HEK293 (cell line): ENCODE data around the gene PROK2.

ENCODE experiments used
- CTCF ChIA-PET: fragments of 350-600 bp; formaldehyde crosslinking; extraction: SDS; loops from one replicate; lab custom pipeline; 2021; ENCODE audit warnings: antibody characterized with exemption; lab: Yijun Ruan, JAX
- POLR2A ChIA-PET: fragments of 300-600 bp; formaldehyde crosslinking; extraction: SDS; loops from one replicate; lab custom pipeline; 2020; ENCODE audit warnings: antibody characterized with exemption, inconsistent platforms; lab: Yijun Ruan, JAX
- H3K27ac ChIP-seq: fragments of 200-500 bp; sonication (Bioruptor generic); 2 replicates; pipeline ENCODE4 v1.5.1; 2014; ENCODE audit warnings: low read depth, low read length, control low read depth, inconsistent platforms; ENCODE audit errors: extremely low read depth
- H3K36me3 ChIP-seq, 2 experiments: fragments of 200-500 bp in 1 of 2; sonication (Bioruptor generic) in 1 of 2; 1 replicate in 1 of 2; 2 replicates in 1 of 2; pipeline ENCODE4 v1.5.1; 2014 to 2017; ENCODE audit warnings: inconsistent platforms in 2 of 2, low read length in 2 of 2; ENCODE audit not compliant: control insufficient read depth in 2 of 2, insufficient read depth in 1 of 2
- H3K4me1 ChIP-seq: fragments of 200-500 bp; sonication (Bioruptor generic); 2 replicates; pipeline ENCODE4 v1.5.1; 2014; ENCODE audit warnings: mild to moderate bottlenecking, low read length, inconsistent platforms; ENCODE audit not compliant: control insufficient read depth, insufficient read depth
- H3K4me3 ChIP-seq: 2 replicates; pipeline ENCODE4 v1.5.1; 2011; ENCODE audit warnings: low read depth, mild to moderate bottlenecking, control low read depth, low read length, moderate library complexity
- H3K9me3 ChIP-seq: fragments of 200-500 bp; sonication (Bioruptor generic); 2 replicates; pipeline ENCODE4 v1.5.1; 2014; ENCODE audit warnings: low read depth, low read length, inconsistent platforms; ENCODE audit not compliant: control insufficient read depth, insufficient read depth
- EGR2 ChIP-seq: fragments of 450-650 bp; formaldehyde crosslinking; IDR thresholded peaks from 2 replicates; pipeline ENCODE4 v1.5.1; 2016; ENCODE audit warnings: low read depth, missing biosample characterization, missing genetic modification characterization
- GLIS2 ChIP-seq: fragments of 450-650 bp; formaldehyde crosslinking; IDR thresholded peaks from 2 replicates; pipeline ENCODE4 v1.5.1; 2016; ENCODE audit warnings: missing biosample characterization, missing genetic modification characterization
- KLF9 ChIP-seq: fragments of 450-650 bp; formaldehyde crosslinking; IDR thresholded peaks from 2 replicates; pipeline ENCODE4 v1.5.1; 2016; ENCODE audit warnings: missing biosample characterization, missing genetic modification characterization, low read depth
- PATZ1 ChIP-seq: fragments of 450-650 bp; formaldehyde crosslinking; IDR thresholded peaks from 2 replicates; pipeline ENCODE4 v1.5.1; 2016; ENCODE audit warnings: missing biosample characterization, missing genetic modification characterization
- SP7 ChIP-seq: fragments of 450-650 bp; formaldehyde crosslinking; IDR thresholded peaks from 2 replicates; pipeline ENCODE4 v1.5.1; 2016; ENCODE audit warnings: missing biosample characterization, missing genetic modification characterization
- TCF7L2 ChIP-seq: IDR thresholded peaks from 2 replicates; pipeline ENCODE4 v1.6.1; 2011; ENCODE audit warnings: low read depth, mild to moderate bottlenecking, inconsistent platforms, low read length, moderate library complexity, borderline replicate concordance
- TRIM28 ChIP-seq: IDR thresholded peaks from 2 replicates; pipeline ENCODE4 v1.6.1; 2011; ENCODE audit warnings: low read length, control low read depth, borderline replicate concordance
- ZBTB20 ChIP-seq: fragments of 450-650 bp; formaldehyde crosslinking; IDR thresholded peaks from 2 replicates; pipeline ENCODE4 v1.5.1; 2016; ENCODE audit warnings: missing biosample characterization, missing genetic modification characterization
- ZBTB26 ChIP-seq: fragments of 450-650 bp; formaldehyde crosslinking; optimal IDR thresholded peaks from 2 replicates; pipeline ENCODE3; 2016; ENCODE audit warnings: missing biosample characterization, mild to moderate bottlenecking, missing genetic modification characterization
- ZBTB48 ChIP-seq: fragments of 450-650 bp; formaldehyde crosslinking; IDR thresholded peaks from 2 replicates; pipeline ENCODE4 v1.5.1; 2016; ENCODE audit warnings: missing biosample characterization, missing genetic modification characterization
- ZBTB49 ChIP-seq: fragments of 450-650 bp; formaldehyde crosslinking; IDR thresholded peaks from 2 replicates; pipeline ENCODE4 v1.5.1; 2016; ENCODE audit warnings: missing biosample characterization, missing genetic modification characterization, low read depth
- ZBTB6 ChIP-seq: fragments of 450-650 bp; formaldehyde crosslinking; IDR thresholded peaks from 2 replicates; pipeline ENCODE4 v1.5.1; 2017; ENCODE audit warnings: missing biosample characterization, missing genetic modification characterization
- ZBTB8A ChIP-seq: fragments of 450-650 bp; formaldehyde crosslinking; IDR thresholded peaks from 2 replicates; pipeline ENCODE4 v1.5.1; 2016; ENCODE audit warnings: missing biosample characterization, missing genetic modification characterization
- ZFHX2 ChIP-seq: fragments of 450-650 bp; formaldehyde crosslinking; conservative IDR thresholded peaks from 2 replicates; pipeline ENCODE4 v1.5.1; 2016; ENCODE audit warnings: missing biosample characterization, missing genetic modification characterization
- ZNF140 ChIP-seq: fragments of 450-650 bp; formaldehyde crosslinking; IDR thresholded peaks from 2 replicates; pipeline ENCODE4 v1.5.1; 2016; ENCODE audit warnings: missing biosample characterization, missing genetic modification characterization
- ZNF2 ChIP-seq: fragments of 450-650 bp; formaldehyde crosslinking; IDR thresholded peaks from 2 replicates; pipeline ENCODE4 v1.5.1; 2016; ENCODE audit warnings: missing biosample characterization, missing genetic modification characterization
- ZNF214 ChIP-seq: fragments of 450-650 bp; formaldehyde crosslinking; IDR thresholded peaks from 2 replicates; pipeline ENCODE4 v1.5.1; 2017; ENCODE audit warnings: missing biosample characterization, mild to moderate bottlenecking, missing genetic modification characterization, borderline replicate concordance
- ZNF324 ChIP-seq: fragments of 450-650 bp; formaldehyde crosslinking; IDR thresholded peaks from 2 replicates; pipeline ENCODE4 v1.5.1; 2016; ENCODE audit warnings: missing biosample characterization, missing genetic modification characterization
- ZNF341 ChIP-seq: fragments of 450-650 bp; formaldehyde crosslinking; IDR thresholded peaks from 2 replicates; pipeline ENCODE4; 2016; ENCODE audit warnings: low read depth, missing biosample characterization, missing genetic modification characterization
- ZNF354C ChIP-seq: fragments of 450-650 bp; formaldehyde crosslinking; IDR thresholded peaks from 2 replicates; pipeline ENCODE4 v1.5.1; 2016; ENCODE audit warnings: missing biosample characterization, missing genetic modification characterization, low read depth, borderline replicate concordance
- ZNF366 ChIP-seq: fragments of 450-650 bp; formaldehyde crosslinking; conservative IDR thresholded peaks from 2 replicates; pipeline ENCODE4 v1.5.1; 2016; ENCODE audit warnings: missing biosample characterization, missing genetic modification characterization
- ZNF600 ChIP-seq: fragments of 450-650 bp; formaldehyde crosslinking; IDR thresholded peaks from 2 replicates; pipeline ENCODE4 v1.5.1; 2016; ENCODE audit warnings: missing biosample characterization, missing genetic modification characterization
- ZNF621 ChIP-seq: fragments of 450-650 bp; formaldehyde crosslinking; IDR thresholded peaks from 2 replicates; pipeline ENCODE4 v1.5.1; 2017; ENCODE audit warnings: missing biosample characterization, missing genetic modification characterization
- ZNF670 ChIP-seq: fragments of 450-650 bp; formaldehyde crosslinking; IDR thresholded peaks from 2 replicates; pipeline ENCODE4 v1.5.1; 2016; ENCODE audit warnings: missing biosample characterization, missing genetic modification characterization, low read depth
- ZNF692 ChIP-seq: fragments of 450-650 bp; formaldehyde crosslinking; IDR thresholded peaks from 2 replicates; pipeline ENCODE4 v1.5.1; 2016; ENCODE audit warnings: missing biosample characterization, missing genetic modification characterization
- ZNF704 ChIP-seq: fragments of 450-650 bp; formaldehyde crosslinking; IDR thresholded peaks from 2 replicates; pipeline ENCODE4 v1.5.1; 2016; ENCODE audit warnings: missing biosample characterization, missing genetic modification characterization
- ZNF707 ChIP-seq: fragments of 450-650 bp; formaldehyde crosslinking; IDR thresholded peaks from 2 replicates; pipeline ENCODE4 v1.5.1; 2016; ENCODE audit warnings: missing biosample characterization, missing genetic modification characterization
- ZSCAN23 ChIP-seq: fragments of 450-650 bp; formaldehyde crosslinking; IDR thresholded peaks from 2 replicates; pipeline ENCODE4 v1.5.1; 2016; ENCODE audit warnings: missing biosample characterization, missing genetic modification characterization

PROK2 gene

GRCh38 chr3:71724584-71725270, 60.2 kb downstream of the PROK2 start:
- Histone ChIP-seq H3K9me3 (no peaks in the 10 kb centered on the region), H3K27ac (peak overlapping the region; percentile 63; the same call in 1 of the 2 replicates), H3K4me3 (peak overlapping the region; percentile 86), H3K36me3 (no peaks in the 10 kb centered on the region), H3K4me1 (no peaks in the 10 kb centered on the region)
- POLR2A ChIA-PET: interaction anchor here (0.8 kb wide), 1 partner anchor 145 kb away, joined by 4 read pairs; no protein-coding TSS in a partner anchor
- CTCF ChIA-PET: interaction anchor here (1.6 kb wide), 1 partner anchor 14 kb away, joined by 5 read pairs; no protein-coding TSS in a partner anchor
- TF ChIP-seq ZNF2 (tag by site-specific recombination): no peak
- TF ChIP-seq ZNF366 (tag by site-specific recombination): no peak
- 0 out of 2 replicates have a peak, but pooled peaks have one; percentile 11 for TF ChIP-seq SP7 (tag by site-specific recombination)
- TF ChIP-seq PATZ1: peak; percentile 54; the same call in 1 of the 2 replicates
- TF ChIP-seq TRIM28: no peak
- no peak for TF ChIP-seq ZBTB6
- TF ChIP-seq ZBTB20 (tag by site-specific recombination): peak; percentile 67; the same call in 1 of the 2 replicates
- TF ChIP-seq ZNF140 (tag by site-specific recombination): no peak
- TF ChIP-seq KLF9: no peak
- 0 out of 2 replicates have a peak, but pooled peaks have one; percentile 19 for TF ChIP-seq ZNF692 (tag by site-specific recombination)
- 0 out of 2 replicates have a peak, but pooled peaks have one; percentile 46 for TF ChIP-seq ZNF600 (tag by site-specific recombination)
- TF ChIP-seq EGR2 (tag by site-specific recombination): peak; percentile 41; the same call in 1 of the 2 replicates
- TF ChIP-seq ZNF324: no peak
- no peak for TF ChIP-seq ZNF707
- TF ChIP-seq ZNF621 (tag by site-specific recombination): no peak
- no peak for TF ChIP-seq ZNF704 (tag by site-specific recombination)
- TF ChIP-seq ZBTB48 (tag by site-specific recombination): peak; percentile 73; the same call in 1 of the 2 replicates
- no peak for TF ChIP-seq ZNF214 (tag by site-specific recombination)
- no peak for TF ChIP-seq TCF7L2
- TF ChIP-seq ZSCAN23 (tag by site-specific recombination): no peak
- no peak for TF ChIP-seq ZNF354C
- no peak for TF ChIP-seq ZBTB49 (tag by site-specific recombination)
- peak; percentile 71 for TF ChIP-seq GLIS2 (tag by site-specific recombination)
- peak; percentile 73 for TF ChIP-seq ZFHX2
- TF ChIP-seq ZNF341: peak; percentile 67
- TF ChIP-seq ZBTB26: peak; percentile 58
- 0 out of 2 replicates have a peak, but pooled peaks have one; percentile 34 for TF ChIP-seq ZBTB8A (tag by site-specific recombination)
- TF ChIP-seq ZNF670 (tag by site-specific recombination): no peak
